ENCODE results near the gene AKIRIN2.

The AKIRIN2 gene

DNA sequence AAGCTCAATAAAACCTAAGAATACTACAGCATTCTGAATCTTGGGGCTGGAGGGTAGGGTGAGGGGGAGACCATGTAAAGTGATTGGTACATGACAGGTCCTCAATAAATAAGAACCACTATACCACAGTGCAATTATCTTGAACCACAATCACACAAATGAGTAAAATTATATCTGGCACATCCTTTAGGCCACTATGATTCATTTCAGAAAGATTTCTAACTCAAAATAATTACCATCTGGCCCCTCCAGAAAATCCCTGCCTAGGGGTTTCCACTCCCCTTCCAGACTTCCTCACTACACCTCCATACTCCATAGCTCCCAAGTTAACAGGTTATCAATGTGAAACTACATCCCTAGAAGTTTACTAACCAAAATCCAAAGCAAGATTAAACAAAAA, 19.7 kb downstream of the AKIRIN2 start:
- Histone ChIP-seq H3K4me1 (ENCODE audit: insufficient read depth, insufficient read length) (no peaks in the 10 kb centered on the region), H3K9me3 (ENCODE audit: insufficient read depth, low read length) (no peaks in the 10 kb centered on the region), H3K36me3 (ENCODE audit: insufficient read depth, insufficient read length, low read length) (peaks cover 23% of the 10 kb centered on the region), H3K4me3 (ENCODE audit: insufficient read length, low read depth) (no peak overlapping the region), H3K27me3 (ENCODE audit: insufficient read depth, insufficient read length) (no peaks in the 10 kb centered on the region), H3K9ac (ENCODE audit: insufficient read length, low read depth) (no peak overlapping the region)
- DNase-seq (ENCODE audit: low read depth, low spot score), result no peak
- no peak for TF ChIP-seq ZNF274 (IDR thresholded peaks at IDR 0.05; ENCODE audit: low read depth, low read length)
- no peak for TF ChIP-seq YY1 (IDR thresholded peaks at IDR 0.05; ENCODE audit: insufficient read depth, insufficient read length)
- no peak for TF ChIP-seq SUZ12 (IDR thresholded peaks at IDR 0.05; ENCODE audit: extremely low read depth, insufficient read depth, insufficient read length)

DNA sequence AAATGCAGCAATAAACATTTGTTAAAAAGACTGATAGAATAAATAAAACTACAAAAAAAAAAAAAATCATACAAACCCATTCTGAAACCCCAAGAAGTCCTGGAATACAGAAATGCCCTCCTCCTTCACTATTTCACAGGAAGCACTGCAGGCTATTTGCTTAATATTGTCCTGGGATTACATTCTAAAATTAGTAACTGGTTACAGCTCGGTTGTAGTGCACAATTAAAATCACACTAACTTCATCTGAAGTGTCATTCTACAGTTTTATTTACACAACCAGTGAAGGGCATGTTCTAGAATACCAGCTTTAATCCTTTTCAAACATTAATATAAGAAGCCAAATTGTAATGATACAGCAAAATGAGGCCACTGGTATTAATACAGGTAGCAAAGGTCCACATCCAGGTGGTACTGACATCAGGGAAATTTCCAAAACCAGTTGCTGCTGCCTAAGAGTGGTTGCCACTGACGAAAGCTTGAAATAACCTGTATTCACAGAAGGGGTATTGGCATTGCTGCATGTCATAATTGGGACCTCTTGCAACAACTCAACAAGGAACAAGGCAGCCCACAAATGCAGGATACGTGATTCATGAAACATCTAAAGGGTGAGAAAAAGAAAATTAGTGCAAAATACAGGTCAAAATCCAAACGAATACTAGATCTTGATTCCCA, 26.9 kb downstream of the AKIRIN2 start:
- peaks cover 52% of the 10 kb centered on the region for H3K36me3 ChIP-seq (ENCODE audit: insufficient read depth, insufficient read length, low read length)
- no peak for DNase-seq (ENCODE audit: low read depth, low spot score)
- TF ChIP-seq YY1 (IDR thresholded peaks at IDR 0.05; ENCODE audit: insufficient read depth, insufficient read length), result no peak
- TF ChIP-seq ZNF274 (IDR thresholded peaks at IDR 0.05; ENCODE audit: low read depth, low read length), result no peak
- no peak for TF ChIP-seq SUZ12 (IDR thresholded peaks at IDR 0.05; ENCODE audit: extremely low read depth, insufficient read depth, insufficient read length)

DNA sequence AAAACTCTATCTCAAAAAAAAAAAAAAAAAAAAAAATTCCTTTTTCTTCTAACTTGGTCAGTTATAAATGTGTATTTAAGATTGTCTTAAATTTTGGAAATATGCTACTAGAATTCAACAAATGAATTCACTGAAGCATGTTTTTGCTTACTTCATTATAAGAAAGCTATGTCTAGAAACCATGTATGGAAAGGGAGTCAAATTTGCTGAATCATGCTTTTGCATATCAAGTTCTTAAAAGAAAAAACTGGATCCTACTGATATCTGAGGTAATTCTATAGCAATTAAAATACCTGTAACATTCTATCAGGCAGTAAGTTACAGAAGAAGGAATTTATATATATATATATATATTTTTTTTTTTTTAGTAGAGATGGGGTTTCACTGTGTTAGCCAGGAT, 27.7 kb downstream of the AKIRIN2 start:
- H3K27me3 ChIP-seq (ENCODE audit: insufficient read depth, insufficient read length), result no peaks in the 10 kb centered on the region
- H3K36me3 ChIP-seq (ENCODE audit: insufficient read depth, insufficient read length, low read length), result peaks cover 50% of the 10 kb centered on the region
- no peak overlapping the region for H3K9ac ChIP-seq (ENCODE audit: insufficient read length, low read depth)
- TF ChIP-seq ZNF274 (IDR thresholded peaks at IDR 0.05; ENCODE audit: low read depth, low read length), result no peak
- no peak for TF ChIP-seq YY1 (IDR thresholded peaks at IDR 0.05; ENCODE audit: insufficient read depth, insufficient read length)
- no peak for TF ChIP-seq SUZ12 (IDR thresholded peaks at IDR 0.05; ENCODE audit: extremely low read depth, insufficient read depth, insufficient read length)
- no peak for DNase-seq (ENCODE audit: low read depth, low spot score)
- no peaks in the 10 kb centered on the region for H3K9me3 ChIP-seq (ENCODE audit: insufficient read depth, low read length)
- no peak overlapping the region for H3K4me3 ChIP-seq (ENCODE audit: insufficient read length, low read depth)
- H3K4me1 ChIP-seq (ENCODE audit: insufficient read depth, insufficient read length), result no peaks in the 10 kb centered on the region

More for the DNA sequence above, 26.9 kb downstream of the AKIRIN2 start:
- no peaks in the 10 kb centered on the region for H3K27me3 ChIP-seq (ENCODE audit: insufficient read depth, insufficient read length)
- H3K9me3 ChIP-seq (ENCODE audit: insufficient read depth, low read length), result no peaks in the 10 kb centered on the region
- no peak overlapping the region for H3K9ac ChIP-seq (ENCODE audit: insufficient read length, low read depth)
- no peaks in the 10 kb centered on the region for H3K4me1 ChIP-seq (ENCODE audit: insufficient read depth, insufficient read length)
- no peak overlapping the region for H3K4me3 ChIP-seq (ENCODE audit: insufficient read length, low read depth)

DNA sequence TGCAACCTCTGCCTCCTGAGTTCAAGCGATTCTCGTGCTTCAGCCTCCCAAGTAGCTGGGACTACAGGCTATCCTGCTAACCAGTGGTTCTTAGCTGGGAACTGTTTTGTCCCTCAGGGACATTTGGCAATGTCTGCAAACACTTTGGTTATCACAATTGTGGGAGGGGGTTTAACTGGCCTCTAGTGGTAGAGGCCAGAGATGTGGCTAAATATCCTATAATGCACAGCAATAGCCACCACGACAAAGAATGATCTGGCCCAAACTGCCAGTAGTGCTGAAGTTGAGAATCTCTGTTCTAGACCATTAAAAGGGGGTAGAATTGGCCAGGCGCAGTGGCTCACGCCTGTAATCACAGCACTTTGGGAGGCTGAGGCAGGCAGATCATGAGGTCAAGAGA, 28.8 kb downstream of the AKIRIN2 start:
- Histone ChIP-seq H3K4me1 (ENCODE audit: insufficient read depth, insufficient read length) (no peaks in the 10 kb centered on the region), H3K9ac (ENCODE audit: insufficient read length, low read depth) (no peak overlapping the region), H3K36me3 (ENCODE audit: insufficient read depth, insufficient read length, low read length) (peaks cover 46% of the 10 kb centered on the region), H3K4me3 (ENCODE audit: insufficient read length, low read depth) (no peak overlapping the region), H3K9me3 (ENCODE audit: insufficient read depth, low read length) (no peaks in the 10 kb centered on the region), H3K27me3 (ENCODE audit: insufficient read depth, insufficient read length) (no peaks in the 10 kb centered on the region)
- no peak for DNase-seq (ENCODE audit: low read depth, low spot score)
- TF ChIP-seq SUZ12 (IDR thresholded peaks at IDR 0.05; ENCODE audit: extremely low read depth, insufficient read depth, insufficient read length) (no peak), YY1 (IDR thresholded peaks at IDR 0.05; ENCODE audit: insufficient read depth, insufficient read length) (no peak), ZNF274 (IDR thresholded peaks at IDR 0.05; ENCODE audit: low read depth, low read length) (no peak)

DNA sequence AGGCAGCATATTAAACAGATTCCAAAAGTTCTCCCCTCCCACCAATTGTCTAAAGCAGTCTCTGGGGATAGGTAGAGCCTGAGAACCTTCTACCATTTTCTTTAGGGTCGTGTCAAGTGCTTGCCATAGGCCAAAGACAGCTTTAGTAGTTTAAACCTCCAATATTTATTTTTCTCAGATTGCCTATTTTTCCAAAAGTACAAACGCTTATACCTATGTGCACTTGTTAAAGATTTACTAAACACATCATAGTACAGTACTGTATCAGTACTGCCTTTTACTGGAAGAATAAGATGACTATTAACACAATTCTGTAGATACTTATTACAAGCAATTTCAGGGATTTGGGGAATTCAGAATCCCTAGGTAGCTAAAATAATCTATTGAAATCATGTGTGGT, 29.4 kb downstream of the AKIRIN2 start:
- no peaks in the 10 kb centered on the region for H3K9me3 ChIP-seq (ENCODE audit: insufficient read depth, low read length)
- H3K9ac ChIP-seq (ENCODE audit: insufficient read length, low read depth), result no peak overlapping the region

DNA sequence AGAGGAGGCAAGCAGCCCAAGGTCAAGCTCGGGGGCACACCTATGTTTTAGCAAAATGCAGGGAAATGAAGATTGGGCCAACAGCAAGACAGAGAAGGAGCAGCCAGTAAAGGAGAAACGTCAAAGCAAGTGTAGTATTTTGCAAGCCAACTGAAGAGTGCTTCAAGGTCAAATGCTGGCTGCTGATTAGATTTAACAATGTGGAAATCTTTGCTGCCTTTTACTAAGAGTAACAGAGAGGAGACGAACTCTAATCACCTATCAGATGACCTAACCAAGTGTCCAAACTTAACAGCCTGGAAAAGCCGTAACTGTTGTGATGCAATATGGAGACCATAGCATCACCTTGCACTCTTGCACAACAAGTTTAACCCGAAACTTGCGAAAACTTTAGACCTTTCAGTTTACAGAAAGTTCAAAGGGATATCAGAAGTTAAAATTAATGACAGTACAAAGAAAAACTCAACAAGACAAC, 30.4 kb downstream of the AKIRIN2 start:
- no peak for DNase-seq (ENCODE audit: low read depth, low spot score)
- Histone ChIP-seq H3K9ac (ENCODE audit: insufficient read length, low read depth) (no peak overlapping the region), H3K4me3 (ENCODE audit: insufficient read length, low read depth) (no peak overlapping the region), H3K9me3 (ENCODE audit: insufficient read depth, low read length) (no peaks in the 10 kb centered on the region), H3K27me3 (ENCODE audit: insufficient read depth, insufficient read length) (no peaks in the 10 kb centered on the region), H3K4me1 (ENCODE audit: insufficient read depth, insufficient read length) (no peaks in the 10 kb centered on the region), H3K36me3 (ENCODE audit: insufficient read depth, insufficient read length, low read length) (peaks cover 33% of the 10 kb centered on the region)
- TF ChIP-seq SUZ12 (IDR thresholded peaks at IDR 0.05; ENCODE audit: extremely low read depth, insufficient read depth, insufficient read length) (no peak), ZNF274 (IDR thresholded peaks at IDR 0.05; ENCODE audit: low read depth, low read length) (no peak), YY1 (IDR thresholded peaks at IDR 0.05; ENCODE audit: insufficient read depth, insufficient read length) (no peak)

More for the DNA sequence above, 29.4 kb downstream of the AKIRIN2 start:
- DNase-seq (ENCODE audit: low read depth, low spot score), result no peak
- H3K36me3 ChIP-seq (ENCODE audit: insufficient read depth, insufficient read length, low read length), result peaks cover 42% of the 10 kb centered on the region
- TF ChIP-seq SUZ12 (IDR thresholded peaks at IDR 0.05; ENCODE audit: extremely low read depth, insufficient read depth, insufficient read length) (no peak), ZNF274 (IDR thresholded peaks at IDR 0.05; ENCODE audit: low read depth, low read length) (no peak), YY1 (IDR thresholded peaks at IDR 0.05; ENCODE audit: insufficient read depth, insufficient read length) (no peak)
- H3K27me3 ChIP-seq (ENCODE audit: insufficient read depth, insufficient read length), result no peaks in the 10 kb centered on the region
- H3K4me3 ChIP-seq (ENCODE audit: insufficient read length, low read depth), result no peak overlapping the region
- no peaks in the 10 kb centered on the region for H3K4me1 ChIP-seq (ENCODE audit: insufficient read depth, insufficient read length)

DNA sequence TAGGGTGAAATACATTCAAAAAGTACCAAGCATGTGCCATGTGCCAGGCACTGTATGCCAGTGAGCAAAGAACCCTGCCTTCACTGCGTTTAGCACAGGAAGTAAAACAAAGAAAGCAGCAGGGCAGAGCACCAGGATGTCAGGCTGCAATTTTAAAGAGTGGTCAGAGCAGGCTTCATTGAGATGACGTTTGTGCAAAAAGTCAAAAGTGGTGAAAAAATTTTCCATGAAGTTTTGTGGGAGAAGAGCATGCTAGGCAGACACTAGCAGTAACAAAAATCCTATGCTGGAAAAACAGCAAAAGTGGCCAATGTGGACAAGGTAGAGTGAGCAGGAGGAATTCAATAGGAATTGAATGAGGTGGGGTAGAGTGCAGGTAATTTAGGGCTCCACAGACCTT, 31.3 kb downstream of the AKIRIN2 start:
- H3K4me3 ChIP-seq (ENCODE audit: insufficient read length, low read depth), result no peak overlapping the region
- DNase-seq (ENCODE audit: low read depth, low spot score), result no peak
- H3K4me1 ChIP-seq (ENCODE audit: insufficient read depth, insufficient read length), result no peaks in the 10 kb centered on the region
- no peaks in the 10 kb centered on the region for H3K27me3 ChIP-seq (ENCODE audit: insufficient read depth, insufficient read length)
- no peak for TF ChIP-seq ZNF274 (IDR thresholded peaks at IDR 0.05; ENCODE audit: low read depth, low read length)
- TF ChIP-seq SUZ12 (IDR thresholded peaks at IDR 0.05; ENCODE audit: extremely low read depth, insufficient read depth, insufficient read length), result no peak
- TF ChIP-seq YY1 (IDR thresholded peaks at IDR 0.05; ENCODE audit: insufficient read depth, insufficient read length), result no peak
- H3K36me3 ChIP-seq (ENCODE audit: insufficient read depth, insufficient read length, low read length), result peaks cover 30% of the 10 kb centered on the region
- no peak overlapping the region for H3K9ac ChIP-seq (ENCODE audit: insufficient read length, low read depth)
- H3K9me3 ChIP-seq (ENCODE audit: insufficient read depth, low read length), result no peaks in the 10 kb centered on the region
